Tibial artery (tissue), 4 donors: ENCODE results near the gene CYGB.
"Not testable (repeated sequence)": the region's sequence is repeated elsewhere in the genome, so short reads cannot be mapped to it uniquely, and the experiment has no call there.

Experiments used
- DNase-seq, 2 donors: peaks; one replicate each; pipeline ENCODE4 v3.0.0-alpha.2; 2019
- H3K27ac ChIP-seq, 2 donors: fragments of 200-600 bp; sonication (generic) in 1 of 2; 1 replicate in 1 of 2; 2 replicates in 1 of 2; pipeline ENCODE4 v1.5.1; 2018 to 2019; ENCODE audit warnings: mild to moderate bottlenecking in 1 of 2
- H3K27me3 ChIP-seq, 2 donors: fragments of 200-600 bp; sonication (generic) in 1 of 2; one replicate each; pipeline versions ENCODE4 v1.5.1 to v1.6.0; 2016 to 2019
- H3K36me3 ChIP-seq, 3 donors: fragments of 200-600 bp; sonication (generic) in 2 of 3; one replicate each; pipeline ENCODE4 v1.5.1; 2016 to 2019; ENCODE audit warnings: mild to moderate bottlenecking in 2 of 3
- H3K4me1 ChIP-seq, 4 donors: fragments of 200-600 bp; sonication (generic) in 2 of 4; 1 replicate in 3 of 4; 2 replicates in 1 of 4; pipeline ENCODE4 v1.5.1; 2016 to 2019
- H3K4me3 ChIP-seq, 2 donors: fragments of 200-600 bp; sonication (generic) in 1 of 2; 1 replicate in 1 of 2; 2 replicates in 1 of 2; pipeline ENCODE4 v1.5.1; 2018 to 2019; ENCODE audit warnings: mild to moderate bottlenecking in 2 of 2
- H3K9me3 ChIP-seq, 3 donors: fragments of 200-600 bp; sonication (generic) in 1 of 3; one replicate each; pipeline ENCODE4 v1.5.1; 2016 to 2019
- intact Hi-C: fragments of 100-400 bp; cut with DNase I; formaldehyde crosslinking; loops from one replicate; pipeline ENCODE4 v1.15.0; 2023; ENCODE audit warnings: low total_unique reads
- TF ChIP-seq, protein P1 (sequence below), 2 experiments: fragments of 200-600 bp in 1 of 2; fragments of 450-650 bp in 1 of 2; IDR thresholded peaks; one replicate each; pipeline ENCODE4 v1.5.1; 2017 to 2019; ENCODE audit warnings: antibody characterized with exemption in 2 of 2, mild to moderate bottlenecking in 1 of 2, moderate library complexity in 1 of 2

Gene CYGB

DNA sequence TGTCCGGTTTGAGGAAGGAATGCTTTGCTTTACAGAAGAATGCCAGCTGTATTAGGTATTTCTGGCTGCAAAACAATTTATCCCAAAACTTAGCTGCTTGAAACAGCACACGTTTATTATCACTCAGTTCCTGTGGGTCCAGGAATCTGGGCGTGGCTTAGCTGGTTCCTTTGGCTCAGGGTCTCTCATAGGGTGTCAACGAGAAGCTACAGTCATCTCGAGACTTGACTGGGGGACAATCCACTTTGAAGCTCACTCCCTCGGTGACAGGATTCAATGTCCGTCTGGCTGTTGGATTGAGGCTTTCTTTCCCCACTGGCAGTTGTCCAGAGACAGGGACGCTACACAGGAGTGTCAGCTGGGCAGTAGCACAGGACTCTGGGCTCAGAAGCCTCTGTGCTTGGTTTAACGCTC, 26.7 kb downstream of the CYGB start:
- TF ChIP-seq, protein P1, sequence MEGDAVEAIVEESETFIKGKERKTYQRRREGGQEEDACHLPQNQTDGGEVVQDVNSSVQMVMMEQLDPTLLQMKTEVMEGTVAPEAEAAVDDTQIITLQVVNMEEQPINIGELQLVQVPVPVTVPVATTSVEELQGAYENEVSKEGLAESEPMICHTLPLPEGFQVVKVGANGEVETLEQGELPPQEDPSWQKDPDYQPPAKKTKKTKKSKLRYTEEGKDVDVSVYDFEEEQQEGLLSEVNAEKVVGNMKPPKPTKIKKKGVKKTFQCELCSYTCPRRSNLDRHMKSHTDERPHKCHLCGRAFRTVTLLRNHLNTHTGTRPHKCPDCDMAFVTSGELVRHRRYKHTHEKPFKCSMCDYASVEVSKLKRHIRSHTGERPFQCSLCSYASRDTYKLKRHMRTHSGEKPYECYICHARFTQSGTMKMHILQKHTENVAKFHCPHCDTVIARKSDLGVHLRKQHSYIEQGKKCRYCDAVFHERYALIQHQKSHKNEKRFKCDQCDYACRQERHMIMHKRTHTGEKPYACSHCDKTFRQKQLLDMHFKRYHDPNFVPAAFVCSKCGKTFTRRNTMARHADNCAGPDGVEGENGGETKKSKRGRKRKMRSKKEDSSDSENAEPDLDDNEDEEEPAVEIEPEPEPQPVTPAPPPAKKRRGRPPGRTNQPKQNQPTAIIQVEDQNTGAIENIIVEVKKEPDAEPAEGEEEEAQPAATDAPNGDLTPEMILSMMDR (IDR thresholded peaks at IDR 0.05): no peak
- Histone ChIP-seq H3K4me1 (peaks cover 0 to 18% (median 7%) of the 10 kb centered on the region in 4 donors), H3K27ac (no peak overlapping the region), H3K27me3 (peaks cover 0 to 30% of the 10 kb centered on the region in 2 donors), H3K4me3 (no peak overlapping the region), H3K36me3 (no peaks in the 10 kb centered on the region), H3K9me3 (no peaks in the 10 kb centered on the region)
- no peak for DNase-seq
- intact Hi-C loops: no loop called here

GRCh38 chr17:76508472-76509063, 28.9 kb downstream of the CYGB start:
- not testable (repeated sequence) for H3K4me3 ChIP-seq, DNase-seq, H3K36me3 ChIP-seq, H3K9me3 ChIP-seq, H3K27ac ChIP-seq, H3K4me1 ChIP-seq
- intact Hi-C loops: loop anchor here (10.0 kb wide), 1 partner anchor 104 kb away; no protein-coding TSS in a partner anchor
- H3K27me3 ChIP-seq: peaks cover 0 to 33% of the 10 kb centered on the region in 2 donors

DNA sequence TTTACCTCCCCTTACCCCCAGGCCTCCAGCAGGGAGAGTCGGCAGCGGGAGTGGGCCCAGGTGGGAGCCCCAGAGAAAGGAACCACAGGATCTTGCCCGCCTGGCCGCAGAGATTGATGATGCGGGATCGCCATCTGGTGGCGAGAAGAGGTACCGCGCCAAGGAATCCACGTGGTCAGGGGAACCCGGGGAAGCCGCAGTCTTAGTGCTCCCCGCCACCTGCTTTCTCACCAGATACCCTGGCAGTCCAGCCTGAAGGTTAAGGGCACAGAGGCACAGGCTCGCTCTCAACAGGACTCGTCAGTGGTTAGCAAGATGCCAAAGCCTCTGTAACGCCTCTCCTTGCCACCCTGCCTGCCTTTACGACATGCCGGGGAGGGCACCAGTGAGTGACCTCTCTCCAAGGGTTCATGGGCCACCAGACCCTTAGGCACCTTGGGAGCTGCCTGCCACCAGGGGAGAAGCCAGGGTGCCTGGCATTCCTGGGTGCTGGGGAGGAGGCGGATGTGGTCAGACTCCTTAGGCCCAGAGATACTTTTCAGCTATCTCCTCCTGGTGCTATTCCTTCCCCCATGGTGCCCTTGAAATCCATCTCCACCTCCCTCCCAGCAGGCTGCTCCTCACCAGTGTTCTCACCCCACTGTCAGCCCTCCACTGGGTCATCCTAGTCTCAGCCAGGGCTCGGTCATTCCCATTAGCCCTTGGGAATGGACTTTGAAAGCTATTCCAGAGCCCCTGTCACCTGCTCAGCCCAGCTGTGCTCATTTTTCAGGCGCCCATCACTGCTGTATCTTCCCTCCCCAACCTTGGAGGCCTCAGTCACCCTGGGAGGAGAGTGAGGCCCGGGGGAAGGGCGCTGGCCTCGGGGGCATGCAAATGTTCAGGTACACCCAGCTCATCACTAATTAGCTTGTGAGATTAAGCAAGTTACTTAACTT, 30.8 kb downstream of the CYGB start:
- no peaks in the 10 kb centered on the region for H3K9me3 ChIP-seq
- H3K36me3 ChIP-seq: no peaks in the 10 kb centered on the region
- H3K27ac ChIP-seq: no peak overlapping the region
- no peak overlapping the region for H3K4me3 ChIP-seq
- H3K27me3 ChIP-seq: peaks cover 0 to 27% of the 10 kb centered on the region in 2 donors
- TF ChIP-seq, protein P1 (IDR thresholded peaks at IDR 0.05): peak; percentile 96 to 98
- intact Hi-C loops: loop anchor here (1.0 to 10.0 kb wide), 2 partner anchors 41 to 102 kb away; no protein-coding TSS in a partner anchor
- DNase-seq: peak; percentile 82 to 89
- H3K4me1 ChIP-seq: peaks cover 0 to 15% (median 10%) of the 10 kb centered on the region in 4 donors

GRCh38 chr17:76504117-76504516, 33.4 kb downstream of the CYGB start:
- H3K4me3 ChIP-seq: no peak overlapping the region
- H3K9me3 ChIP-seq: no peaks in the 10 kb centered on the region
- peaks cover 0 to 36% (median 29%) of the 10 kb centered on the region in 4 donors for H3K4me1 ChIP-seq
- TF ChIP-seq, protein P1 (IDR thresholded peaks at IDR 0.05): no peak
- DNase-seq: no peak
- peaks cover 0 to 27% of the 10 kb centered on the region in 2 donors for H3K27me3 ChIP-seq
- no peaks in the 10 kb centered on the region for H3K36me3 ChIP-seq
- intact Hi-C loops: loop anchor here (10.0 kb wide), 1 partner anchor 99 kb away; no protein-coding TSS in a partner anchor
- H3K27ac ChIP-seq: no peak overlapping the region

- Histone ChIP-seq H3K9me3 (no peaks in the 10 kb centered on the region), H3K4me3 (no peak overlapping the region), H3K27me3 (peaks cover 0 to 18% of the 10 kb centered on the region in 2 donors), H3K36me3 (no peaks in the 10 kb centered on the region), H3K4me1 (peaks cover 0 to 52% (median 41%) of the 10 kb centered on the region in 4 donors), H3K27ac (peak overlapping the region in 1 of 2 donors; percentile 76)
- TF ChIP-seq, protein P1 (IDR thresholded peaks at IDR 0.05): no peak
- intact Hi-C loops: loop anchor here (10.0 kb wide), 1 partner anchor 98 kb away; no protein-coding TSS in a partner anchor
- DNase-seq: no peak
These were observed 34.9 kb downstream of the CYGB start for GRCh38 chr17:76502341-76503211.
